Central memory CD8-positive, alpha-beta T cell (primary cell): Measurements from ENCODE around the gene SBDS.
A peak's percentile ranks its signal among the peaks of the same experiment; 100 is the strongest.

Experiments used
- ATAC-seq: fragments of 150-1000 bp; cut with Tn5 transposase; replicated peaks from 2 replicates; pipeline ENCODE4 v1.10.0; 2022; ENCODE audit warnings: mild to moderate bottlenecking, moderate FRiP score, moderate number of reproducible peaks; ENCODE audit not compliant: poor library complexity, severe bottlenecking; ENCODE audit errors: extremely low read depth
- DNase-seq, 2 donors: peaks; one replicate each; pipeline ENCODE4 v3.0.0; 2021; ENCODE audit warnings: low spot score in 2 of 2
- H3K27ac Mint-ChIP-seq: one replicate; pipeline ENCODE4 v1.8.0; 2022; ENCODE audit warnings: low read depth, mild to moderate bottlenecking, moderate library complexity, mixed read lengths
- H3K27me3 Mint-ChIP-seq: one replicate; pipeline ENCODE4 v1.8.0; 2022; ENCODE audit warnings: mixed read lengths
- H3K36me3 Mint-ChIP-seq: one replicate; pipeline ENCODE4 v1.8.0; 2022; ENCODE audit warnings: mild to moderate bottlenecking, moderate library complexity, mixed read lengths; ENCODE audit not compliant: insufficient read depth
- H3K4me1 Mint-ChIP-seq: one replicate; pipeline ENCODE4 v1.8.0; 2022; ENCODE audit warnings: mixed read lengths
- H3K4me3 Mint-ChIP-seq: one replicate; pipeline ENCODE4 v1.8.0; 2022; ENCODE audit warnings: mild to moderate bottlenecking, moderate library complexity, mixed read lengths
- H3K9me3 Mint-ChIP-seq: one replicate; pipeline ENCODE4 v1.8.0; 2022; ENCODE audit warnings: mixed read lengths

Gene SBDS

GRCh38 chr7:66950763-66951162 lies 44.6 kb downstream of the SBDS start:
- H3K36me3 Mint-ChIP-seq = peaks cover 79% of the 10 kb centered on the region
- no peak overlapping the region for H3K4me3 Mint-ChIP-seq
- no peaks in the 10 kb centered on the region for H3K9me3 Mint-ChIP-seq
- H3K27ac Mint-ChIP-seq = no peak overlapping the region
- H3K27me3 Mint-ChIP-seq = no peaks in the 10 kb centered on the region
- no peaks in the 10 kb centered on the region for H3K4me1 Mint-ChIP-seq
- ATAC-seq = no peak
- DNase-seq = no peak

GRCh38 chr7:66950311-66950710 lies 45.1 kb downstream of the SBDS start:
- ATAC-seq (no peak), DNase-seq (no peak)
- Mint-ChIP-seq H3K27me3 (no peaks in the 10 kb centered on the region), H3K36me3 (peaks cover 79% of the 10 kb centered on the region), H3K9me3 (no peaks in the 10 kb centered on the region), H3K27ac (no peak overlapping the region), H3K4me3 (no peak overlapping the region), H3K4me1 (no peaks in the 10 kb centered on the region)

GRCh38 chr7:66948480-66949109 lies 46.8 kb downstream of the SBDS start:
- H3K36me3 Mint-ChIP-seq = peaks cover 85% of the 10 kb centered on the region
- ATAC-seq = no peak
- H3K4me3 Mint-ChIP-seq = no peak overlapping the region
- no peaks in the 10 kb centered on the region for H3K4me1 Mint-ChIP-seq
- no peaks in the 10 kb centered on the region for H3K9me3 Mint-ChIP-seq
- no peaks in the 10 kb centered on the region for H3K27me3 Mint-ChIP-seq
- DNase-seq = no peak
- H3K27ac Mint-ChIP-seq = no peak overlapping the region

DNA sequence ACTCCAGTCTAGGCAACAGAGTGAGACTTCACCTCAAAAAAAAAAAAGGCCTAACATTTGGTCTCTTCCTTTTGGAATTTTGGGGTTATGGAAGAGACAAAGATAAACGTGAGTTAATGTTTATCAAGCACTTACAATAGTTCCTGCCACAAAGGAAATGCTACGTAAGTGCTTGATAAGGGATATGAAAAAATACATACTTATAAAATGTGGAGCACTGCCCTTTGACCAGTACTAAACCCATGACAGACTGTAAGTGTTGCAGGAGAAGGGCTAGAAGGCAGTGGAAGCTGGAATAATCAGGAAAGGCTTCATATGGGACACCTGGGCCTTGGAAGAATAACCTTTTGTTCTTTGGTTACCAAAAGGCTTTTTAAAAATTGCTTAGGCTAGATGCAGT lies 48.8 kb downstream of the SBDS start:
- DNase-seq = no peak
- Mint-ChIP-seq H3K27me3 (no peaks in the 10 kb centered on the region), H3K27ac (no peak overlapping the region), H3K9me3 (no peaks in the 10 kb centered on the region), H3K4me3 (no peak overlapping the region), H3K4me1 (peaks cover 2% of the 10 kb centered on the region), H3K36me3 (peaks cover 89% of the 10 kb centered on the region)
- ATAC-seq = no peak

GRCh38 chr7:66939325-66939724 lies 56.1 kb downstream of the SBDS start:
- Mint-ChIP-seq H3K27ac (peak overlapping the region; percentile 39), H3K4me1 (peaks cover 49% of the 10 kb centered on the region)

GRCh38 chr7:66937940-66938339 lies 57.4 kb downstream of the SBDS start:
- Mint-ChIP-seq H3K9me3 (no peaks in the 10 kb centered on the region), H3K27me3 (no peaks in the 10 kb centered on the region), H3K36me3 (peaks cover 29% of the 10 kb centered on the region), H3K4me3 (no peak overlapping the region), H3K27ac (no peak overlapping the region), H3K4me1 (peaks cover 60% of the 10 kb centered on the region)
- DNase-seq (no peak), ATAC-seq (no peak)

More at GRCh38 chr7:66939325-66939724, 56.1 kb downstream of the SBDS start:
- ATAC-seq (no peak), DNase-seq (no peak)
- Mint-ChIP-seq H3K27me3 (no peaks in the 10 kb centered on the region), H3K9me3 (no peaks in the 10 kb centered on the region), H3K36me3 (peaks cover 39% of the 10 kb centered on the region), H3K4me3 (no peak overlapping the region)
